RWPE2 (cell line): Measurements from ENCODE around the gene OR4D1.

ENCODE experiments used
- ATAC-seq: fragments of 200-7000 bp; cut with Tn5 transposase; 3 replicates; pipeline ENCODE4 v1.9.1; 2021; ENCODE audit warnings: low read depth
- DNase-seq: peaks from one replicate; pipeline ENCODE4 v3.0.0-alpha.2; 2020; ENCODE audit warnings: low spot score
- H3K27ac ChIP-seq: fragments of 450-650 bp; 2 replicates; pipeline ENCODE4 v1.5.1; 2017; ENCODE audit warnings: mild to moderate bottlenecking; ENCODE audit not compliant: poor library complexity, severe bottlenecking
- H3K27me3 ChIP-seq: fragments of 250-450 bp; sonication (Bioruptor Pico); 2 replicates; pipeline ENCODE4 v1.5.1; 2021; ENCODE audit warnings: mild to moderate bottlenecking, moderate library complexity; ENCODE audit not compliant: insufficient read depth, poor library complexity, severe bottlenecking
- H3K36me3 ChIP-seq: fragments of 250-450 bp; sonication (Bioruptor Pico); 2 replicates; pipeline ENCODE4 v1.5.1; 2020; ENCODE audit warnings: low read depth, mild to moderate bottlenecking, moderate library complexity
- H3K4me1 ChIP-seq: fragments of 250-450 bp; sonication (Bioruptor Pico); 2 replicates; pipeline ENCODE4 v1.5.1; 2021; ENCODE audit warnings: mild to moderate bottlenecking, moderate library complexity; ENCODE audit not compliant: insufficient read depth, poor library complexity, severe bottlenecking
- H3K4me3 ChIP-seq: fragments of 250-450 bp; sonication (Bioruptor Pico); 2 replicates; pipeline ENCODE4 v1.5.1; 2021; ENCODE audit warnings: mild to moderate bottlenecking, moderate library complexity; ENCODE audit not compliant: severe bottlenecking
- H3K9me3 ChIP-seq: fragments of 250-450 bp; sonication (Bioruptor Pico); 2 replicates; pipeline ENCODE4 v1.5.1; 2021; ENCODE audit warnings: mild to moderate bottlenecking, moderate library complexity; ENCODE audit not compliant: severe bottlenecking
- TF ChIP-seq, protein P1 (sequence below): fragments of 450-650 bp; IDR thresholded peaks from one replicate; pipeline ENCODE4 v1.5.1; 2017; ENCODE audit warnings: mild to moderate bottlenecking, moderate library complexity; ENCODE audit not compliant: poor library complexity, severe bottlenecking

The OR4D1 gene

GRCh38 chr17:58184986-58185761 lies 37.0 kb downstream of the OR4D1 start:
- H3K4me1 ChIP-seq: peaks cover 4% of the 10 kb centered on the region

GRCh38 chr17:58186591-58186990 lies 38.4 kb downstream of the OR4D1 start:
- TF ChIP-seq, protein P1, sequence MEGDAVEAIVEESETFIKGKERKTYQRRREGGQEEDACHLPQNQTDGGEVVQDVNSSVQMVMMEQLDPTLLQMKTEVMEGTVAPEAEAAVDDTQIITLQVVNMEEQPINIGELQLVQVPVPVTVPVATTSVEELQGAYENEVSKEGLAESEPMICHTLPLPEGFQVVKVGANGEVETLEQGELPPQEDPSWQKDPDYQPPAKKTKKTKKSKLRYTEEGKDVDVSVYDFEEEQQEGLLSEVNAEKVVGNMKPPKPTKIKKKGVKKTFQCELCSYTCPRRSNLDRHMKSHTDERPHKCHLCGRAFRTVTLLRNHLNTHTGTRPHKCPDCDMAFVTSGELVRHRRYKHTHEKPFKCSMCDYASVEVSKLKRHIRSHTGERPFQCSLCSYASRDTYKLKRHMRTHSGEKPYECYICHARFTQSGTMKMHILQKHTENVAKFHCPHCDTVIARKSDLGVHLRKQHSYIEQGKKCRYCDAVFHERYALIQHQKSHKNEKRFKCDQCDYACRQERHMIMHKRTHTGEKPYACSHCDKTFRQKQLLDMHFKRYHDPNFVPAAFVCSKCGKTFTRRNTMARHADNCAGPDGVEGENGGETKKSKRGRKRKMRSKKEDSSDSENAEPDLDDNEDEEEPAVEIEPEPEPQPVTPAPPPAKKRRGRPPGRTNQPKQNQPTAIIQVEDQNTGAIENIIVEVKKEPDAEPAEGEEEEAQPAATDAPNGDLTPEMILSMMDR: no peak
- no peak overlapping the region for H3K27ac ChIP-seq
- no peak for ATAC-seq
- H3K27me3 ChIP-seq: no peaks in the 10 kb centered on the region
- peaks cover 4% of the 10 kb centered on the region for H3K4me1 ChIP-seq
- H3K4me3 ChIP-seq: no peak overlapping the region
- H3K36me3 ChIP-seq: no peaks in the 10 kb centered on the region
- H3K9me3 ChIP-seq: no peaks in the 10 kb centered on the region
- no peak for DNase-seq

More at GRCh38 chr17:58184986-58185761, 37.0 kb downstream of the OR4D1 start:
- H3K36me3 ChIP-seq: no peaks in the 10 kb centered on the region
- ATAC-seq (no peak), DNase-seq (no peak)
- H3K9me3 ChIP-seq: no peaks in the 10 kb centered on the region
- H3K4me3 ChIP-seq: no peak overlapping the region
- H3K27ac ChIP-seq: no peak overlapping the region
- H3K27me3 ChIP-seq: no peaks in the 10 kb centered on the region
- TF ChIP-seq, protein P1: no peak

DNA sequence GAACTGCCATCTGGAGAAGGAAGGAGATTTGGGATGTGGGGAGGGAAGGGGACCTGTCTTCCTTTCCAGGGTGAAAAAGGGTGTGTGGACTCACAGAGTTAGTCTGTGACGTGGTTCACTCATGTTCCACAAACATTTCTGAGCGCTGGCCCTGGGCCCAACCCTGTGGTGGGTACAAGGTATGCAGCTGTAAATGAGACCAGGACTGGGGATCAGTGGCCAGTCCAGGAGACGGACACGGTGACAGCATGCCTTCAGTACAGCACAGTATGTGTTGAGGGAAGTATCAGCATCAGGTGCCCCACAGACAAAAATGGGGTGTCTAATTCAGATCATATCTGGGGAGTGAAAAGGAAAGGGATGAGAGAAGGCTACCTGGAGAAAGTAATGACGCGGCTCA lies 38.9 kb downstream of the OR4D1 start:
- Histone ChIP-seq H3K4me1 (peaks cover 4% of the 10 kb centered on the region), H3K27me3 (no peaks in the 10 kb centered on the region), H3K36me3 (no peaks in the 10 kb centered on the region), H3K9me3 (no peaks in the 10 kb centered on the region), H3K27ac (no peak overlapping the region), H3K4me3 (no peak overlapping the region)
- ATAC-seq: no peak
- TF ChIP-seq, protein P1: no peak
- DNase-seq: no peak

GRCh38 chr17:58187675-58188074 lies 39.5 kb downstream of the OR4D1 start:
- Histone ChIP-seq H3K9me3 (no peaks in the 10 kb centered on the region), H3K4me1 (peaks cover 4% of the 10 kb centered on the region), H3K4me3 (no peak overlapping the region), H3K36me3 (no peaks in the 10 kb centered on the region), H3K27me3 (no peaks in the 10 kb centered on the region), H3K27ac (no peak overlapping the region)
- ATAC-seq (no peak), DNase-seq (no peak)
- TF ChIP-seq, protein P1: no peak
